ENCODE results near the gene PCDH9. TPM values are rescaled to one million over a fixed set of nuclear protein-coding genes. Genes with fewer than 3 reads are reported as not detected.

The PCDH9 gene
- total RNA-seq, 1 experiment from 2014 or later = 4.2 TPM

DNA sequence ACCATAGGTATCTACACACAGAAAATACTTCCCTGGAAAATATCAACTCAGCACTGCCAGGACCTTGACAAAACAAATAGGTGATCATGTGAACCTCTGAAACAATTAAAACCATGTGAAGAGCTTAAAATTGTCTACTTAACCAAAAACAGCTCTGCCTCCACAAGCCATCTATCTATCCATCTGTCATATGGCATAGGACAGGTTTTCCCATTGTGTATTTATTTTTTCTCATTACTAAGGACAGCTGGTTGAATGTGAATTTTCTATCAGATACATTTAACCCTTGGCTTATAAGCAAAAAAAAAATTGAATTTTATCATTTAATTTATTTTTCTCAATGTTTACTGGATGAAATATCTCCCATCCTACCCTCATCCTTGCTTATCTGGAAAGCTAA lies 279.5 kb downstream of the PCDH9 start:
- TF ChIP-seq POLR2AphosphoS5 (IDR thresholded peaks at IDR 0.05; ENCODE audit: low read depth, low read length) = no peak
- TF ChIP-seq, protein P1, sequence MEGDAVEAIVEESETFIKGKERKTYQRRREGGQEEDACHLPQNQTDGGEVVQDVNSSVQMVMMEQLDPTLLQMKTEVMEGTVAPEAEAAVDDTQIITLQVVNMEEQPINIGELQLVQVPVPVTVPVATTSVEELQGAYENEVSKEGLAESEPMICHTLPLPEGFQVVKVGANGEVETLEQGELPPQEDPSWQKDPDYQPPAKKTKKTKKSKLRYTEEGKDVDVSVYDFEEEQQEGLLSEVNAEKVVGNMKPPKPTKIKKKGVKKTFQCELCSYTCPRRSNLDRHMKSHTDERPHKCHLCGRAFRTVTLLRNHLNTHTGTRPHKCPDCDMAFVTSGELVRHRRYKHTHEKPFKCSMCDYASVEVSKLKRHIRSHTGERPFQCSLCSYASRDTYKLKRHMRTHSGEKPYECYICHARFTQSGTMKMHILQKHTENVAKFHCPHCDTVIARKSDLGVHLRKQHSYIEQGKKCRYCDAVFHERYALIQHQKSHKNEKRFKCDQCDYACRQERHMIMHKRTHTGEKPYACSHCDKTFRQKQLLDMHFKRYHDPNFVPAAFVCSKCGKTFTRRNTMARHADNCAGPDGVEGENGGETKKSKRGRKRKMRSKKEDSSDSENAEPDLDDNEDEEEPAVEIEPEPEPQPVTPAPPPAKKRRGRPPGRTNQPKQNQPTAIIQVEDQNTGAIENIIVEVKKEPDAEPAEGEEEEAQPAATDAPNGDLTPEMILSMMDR (IDR thresholded peaks at IDR 0.05) = no peak
- no peak for TF ChIP-seq SIN3A (IDR thresholded peaks at IDR 0.05; ENCODE audit: borderline replicate concordance, insufficient read depth, low read depth, low read length)
- TF ChIP-seq TCF7L2 (IDR thresholded peaks at IDR 0.05; ENCODE audit: low read depth, low read length) = no peak
- TF ChIP-seq REST (IDR thresholded peaks at IDR 0.05; ENCODE audit: insufficient read depth in 1 of 2, low read depth in 2 of 2, low read length in 1 of 2) = no peak
- DNase-seq (ENCODE audit: low read depth, low spot score) (no peak), ATAC-seq (no peak)
- Histone ChIP-seq H3K27me3 (ENCODE audit: control insufficient read depth, insufficient read depth, low read length) (no peaks in the 10 kb centered on the region), H3K27ac (ENCODE audit: low read length) (no peak overlapping the region), H3K4me1 (ENCODE audit: control insufficient read depth, insufficient read depth, low read length) (no peaks in the 10 kb centered on the region), H3K4me3 (ENCODE audit: low read depth in 2 of 2, low read length in 2 of 2) (no peak overlapping the region), H3K36me3 (ENCODE audit: control insufficient read depth, insufficient read depth, low read length) (no peaks in the 10 kb centered on the region), H3K9me3 (ENCODE audit: control insufficient read depth, insufficient read depth, low read depth, low read length) (no peaks in the 10 kb centered on the region)
- no TSS peak for BruUV-seq (replicated peaks)
- in situ Hi-C loops (cut with HindIII; ENCODE audit: low pct_unique_long_range_greater_than_20kb, low sequenced_read_pairs) (no loop called here), intact Hi-C loops (cut with micrococcal nuclease; ENCODE audit: unreplicated experiment) (no loop called here)
- CTCF ChIA-PET = no interaction called here
- POLR2A ChIA-PET = no interaction called here

DNA sequence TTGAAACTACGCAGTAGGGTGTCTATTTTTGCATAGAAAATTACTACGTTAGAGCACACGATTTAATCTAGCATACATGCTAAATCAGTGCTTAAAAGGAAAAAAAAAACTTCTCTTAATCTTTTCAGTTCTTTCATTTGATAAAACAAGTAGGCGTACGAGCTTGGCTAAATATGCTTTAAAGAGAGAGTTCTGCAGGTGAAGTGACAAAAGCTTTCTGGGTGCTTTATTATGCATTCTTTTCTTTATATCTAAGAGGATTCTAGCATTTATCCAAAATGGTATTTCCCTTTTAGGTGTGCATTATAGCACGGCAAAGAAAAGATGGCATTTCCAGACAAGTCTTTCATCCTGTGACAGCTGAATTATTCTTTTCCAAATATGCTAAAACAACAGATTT lies 281.2 kb downstream of the PCDH9 start:
- ChIA-PET POLR2A (no interaction called here), CTCF (no interaction called here)
- Histone ChIP-seq H3K9me3 (ENCODE audit: control insufficient read depth, insufficient read depth, low read depth, low read length) (no peaks in the 10 kb centered on the region), H3K27ac (ENCODE audit: low read length) (no peak overlapping the region), H3K36me3 (ENCODE audit: control insufficient read depth, insufficient read depth, low read length) (no peaks in the 10 kb centered on the region), H3K4me1 (ENCODE audit: control insufficient read depth, insufficient read depth, low read length) (no peaks in the 10 kb centered on the region), H3K4me3 (ENCODE audit: low read depth in 2 of 2, low read length in 2 of 2) (no peak overlapping the region), H3K27me3 (ENCODE audit: control insufficient read depth, insufficient read depth, low read length) (no peaks in the 10 kb centered on the region)
- no peak for ATAC-seq
- no peak for DNase-seq (ENCODE audit: low read depth, low spot score)
- BruUV-seq (replicated peaks) = no TSS peak
- no peak for TF ChIP-seq POLR2AphosphoS5 (IDR thresholded peaks at IDR 0.05; ENCODE audit: low read depth, low read length)
- TF ChIP-seq TCF7L2 (IDR thresholded peaks at IDR 0.05; ENCODE audit: low read depth, low read length) = no peak
- no peak for TF ChIP-seq SIN3A (IDR thresholded peaks at IDR 0.05; ENCODE audit: borderline replicate concordance, insufficient read depth, low read depth, low read length)
- TF ChIP-seq REST (IDR thresholded peaks at IDR 0.05; ENCODE audit: insufficient read depth in 1 of 2, low read depth in 2 of 2, low read length in 1 of 2) = no peak
- TF ChIP-seq, protein P1 (IDR thresholded peaks at IDR 0.05) = no peak
- intact Hi-C loops (cut with micrococcal nuclease; ENCODE audit: unreplicated experiment) (no loop called here), in situ Hi-C loops (cut with HindIII; ENCODE audit: low pct_unique_long_range_greater_than_20kb, low sequenced_read_pairs) (no loop called here)
